ENCODE data around the gene SCLT1.

DNA sequence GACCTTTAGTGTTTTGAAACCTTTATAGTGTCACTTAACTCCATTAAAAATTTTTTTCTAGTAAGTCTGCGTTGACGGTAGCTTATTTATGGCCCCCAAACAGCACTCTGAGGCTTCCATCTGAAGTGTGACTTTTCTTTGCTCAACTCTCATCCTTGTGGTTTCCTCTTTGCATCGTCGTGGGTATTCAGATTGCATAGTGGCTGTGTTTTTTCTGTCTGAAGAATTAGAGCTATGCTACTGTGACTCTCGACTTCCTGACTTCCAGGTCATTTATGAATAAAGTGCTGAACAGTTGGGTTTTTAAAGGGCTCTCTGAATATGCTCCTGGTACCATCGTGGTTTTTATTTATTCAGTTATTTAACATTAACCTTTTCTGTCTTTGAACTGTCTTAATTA lies 238.9 kb downstream of the SCLT1 start:
- TF ChIP-seq POLR2AphosphoS5 (IDR thresholded peaks at IDR 0.05), result no peak
- TF ChIP-seq, protein P1, sequence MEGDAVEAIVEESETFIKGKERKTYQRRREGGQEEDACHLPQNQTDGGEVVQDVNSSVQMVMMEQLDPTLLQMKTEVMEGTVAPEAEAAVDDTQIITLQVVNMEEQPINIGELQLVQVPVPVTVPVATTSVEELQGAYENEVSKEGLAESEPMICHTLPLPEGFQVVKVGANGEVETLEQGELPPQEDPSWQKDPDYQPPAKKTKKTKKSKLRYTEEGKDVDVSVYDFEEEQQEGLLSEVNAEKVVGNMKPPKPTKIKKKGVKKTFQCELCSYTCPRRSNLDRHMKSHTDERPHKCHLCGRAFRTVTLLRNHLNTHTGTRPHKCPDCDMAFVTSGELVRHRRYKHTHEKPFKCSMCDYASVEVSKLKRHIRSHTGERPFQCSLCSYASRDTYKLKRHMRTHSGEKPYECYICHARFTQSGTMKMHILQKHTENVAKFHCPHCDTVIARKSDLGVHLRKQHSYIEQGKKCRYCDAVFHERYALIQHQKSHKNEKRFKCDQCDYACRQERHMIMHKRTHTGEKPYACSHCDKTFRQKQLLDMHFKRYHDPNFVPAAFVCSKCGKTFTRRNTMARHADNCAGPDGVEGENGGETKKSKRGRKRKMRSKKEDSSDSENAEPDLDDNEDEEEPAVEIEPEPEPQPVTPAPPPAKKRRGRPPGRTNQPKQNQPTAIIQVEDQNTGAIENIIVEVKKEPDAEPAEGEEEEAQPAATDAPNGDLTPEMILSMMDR (IDR thresholded peaks at IDR 0.05), result no peak
- TF ChIP-seq POLR2A (IDR thresholded peaks at IDR 0.05), result no peak

All from gastroesophageal sphincter (tissue), 3 donors.